Breast epithelium (tissue), 3 donors: ENCODE data around the gene ADAMTSL2.

Experiments used
- POLR2A ChIP-seq: fragments of 450-650 bp; IDR thresholded peaks from one replicate; pipeline ENCODE4 v1.6.1; 2016; ENCODE audit warnings: antibody characterized with exemption, mild to moderate bottlenecking, moderate library complexity
- TF ChIP-seq, protein P1 (sequence below), 3 donors: fragments of 450-650 bp; IDR thresholded peaks; one replicate each; pipeline ENCODE4 v1.5.1; 2016 to 2017; ENCODE audit warnings: antibody characterized with exemption in 3 of 3, mild to moderate bottlenecking in 3 of 3, moderate library complexity in 3 of 3

DNA sequence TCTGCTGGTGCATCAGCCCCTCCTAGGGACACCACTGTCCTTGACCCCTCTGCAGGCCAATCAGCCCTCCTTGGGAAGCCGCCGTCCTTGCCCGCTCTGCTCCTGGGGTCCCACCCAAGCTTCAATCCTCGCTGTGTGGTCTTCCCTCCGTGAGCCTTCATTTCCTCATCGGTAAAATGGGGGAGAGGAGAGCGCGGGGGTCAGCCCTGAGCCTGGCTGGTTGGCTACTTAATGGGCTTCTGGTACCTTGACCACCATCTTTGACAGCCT is 42.9 kb upstream of the ADAMTSL2 start:
- TF ChIP-seq, protein P1, sequence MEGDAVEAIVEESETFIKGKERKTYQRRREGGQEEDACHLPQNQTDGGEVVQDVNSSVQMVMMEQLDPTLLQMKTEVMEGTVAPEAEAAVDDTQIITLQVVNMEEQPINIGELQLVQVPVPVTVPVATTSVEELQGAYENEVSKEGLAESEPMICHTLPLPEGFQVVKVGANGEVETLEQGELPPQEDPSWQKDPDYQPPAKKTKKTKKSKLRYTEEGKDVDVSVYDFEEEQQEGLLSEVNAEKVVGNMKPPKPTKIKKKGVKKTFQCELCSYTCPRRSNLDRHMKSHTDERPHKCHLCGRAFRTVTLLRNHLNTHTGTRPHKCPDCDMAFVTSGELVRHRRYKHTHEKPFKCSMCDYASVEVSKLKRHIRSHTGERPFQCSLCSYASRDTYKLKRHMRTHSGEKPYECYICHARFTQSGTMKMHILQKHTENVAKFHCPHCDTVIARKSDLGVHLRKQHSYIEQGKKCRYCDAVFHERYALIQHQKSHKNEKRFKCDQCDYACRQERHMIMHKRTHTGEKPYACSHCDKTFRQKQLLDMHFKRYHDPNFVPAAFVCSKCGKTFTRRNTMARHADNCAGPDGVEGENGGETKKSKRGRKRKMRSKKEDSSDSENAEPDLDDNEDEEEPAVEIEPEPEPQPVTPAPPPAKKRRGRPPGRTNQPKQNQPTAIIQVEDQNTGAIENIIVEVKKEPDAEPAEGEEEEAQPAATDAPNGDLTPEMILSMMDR (IDR thresholded peaks at IDR 0.05) = no peak
- TF ChIP-seq POLR2A = no peak
